OCI-M1 (cell line): ENCODE measurements around the gene NEK7.
"Not testable (repeated sequence)": the region's sequence is repeated elsewhere in the genome, so short reads cannot be mapped to it uniquely, and the experiment has no call there.

Experiments
- DNase-seq: peaks from one replicate; lab custom pipeline; 2025; lab: John Stamatoyannopoulos, UW

NEK7 gene

GRCh38 chr1:198205016-198205684 is 48.4 kb downstream of the NEK7 start:
- no peak for DNase-seq

GRCh38 chr1:198206292-198206691 is 49.5 kb downstream of the NEK7 start:
- DNase-seq = no peak

GRCh38 chr1:198211696-198212095 is 54.9 kb downstream of the NEK7 start:
- DNase-seq = no peak

- no peak for DNase-seq
Measured at GRCh38 chr1:198212126-198212525, 55.3 kb downstream of the NEK7 start.

GRCh38 chr1:198212675-198213074 is 55.9 kb downstream of the NEK7 start:
- no peak for DNase-seq

GRCh38 chr1:198214924-198215323 is 58.1 kb downstream of the NEK7 start:
- no peak for DNase-seq

- DNase-seq = no peak
Measured at GRCh38 chr1:198220428-198220827, 63.6 kb downstream of the NEK7 start.

GRCh38 chr1:198227010-198227409 is 70.2 kb downstream of the NEK7 start:
- not testable (repeated sequence) for DNase-seq

- not testable (repeated sequence) for DNase-seq
Measured at GRCh38 chr1:198227454-198227853, 70.7 kb downstream of the NEK7 start.

GRCh38 chr1:198228925-198229324 is 72.1 kb downstream of the NEK7 start:
- DNase-seq = no peak

- no peak for DNase-seq
Measured at GRCh38 chr1:198231779-198232178, 75.0 kb downstream of the NEK7 start.

- DNase-seq = no peak
Measured at GRCh38 chr1:198232378-198232777, 75.6 kb downstream of the NEK7 start.

- DNase-seq = peak; percentile 39
Measured at GRCh38 chr1:198232940-198233675, 76.3 kb downstream of the NEK7 start.

GRCh38 chr1:198234520-198235251 is 77.9 kb downstream of the NEK7 start:
- DNase-seq = peak; percentile 57

- DNase-seq = peak; percentile 95
Measured at GRCh38 chr1:198238121-198238520, 81.3 kb downstream of the NEK7 start.

- no peak for DNase-seq
Measured at GRCh38 chr1:198241553-198241952, 84.8 kb downstream of the NEK7 start.

GRCh38 chr1:198244772-198245171 is 88.0 kb downstream of the NEK7 start:
- DNase-seq = no peak

- no peak for DNase-seq
Measured at GRCh38 chr1:198245379-198245778, 88.6 kb downstream of the NEK7 start.

- DNase-seq = no peak
Measured at GRCh38 chr1:198246337-198246736, 89.5 kb downstream of the NEK7 start.

GRCh38 chr1:198253259-198253658 is 96.5 kb downstream of the NEK7 start:
- no peak for DNase-seq

GRCh38 chr1:198253668-198254067 is 96.9 kb downstream of the NEK7 start:
- peak; percentile 84 for DNase-seq

GRCh38 chr1:198254521-198254920 is 97.7 kb downstream of the NEK7 start:
- no peak for DNase-seq

- DNase-seq = no peak
Measured at GRCh38 chr1:198254948-198255347, 98.2 kb downstream of the NEK7 start.
